Upper lobe of left lung (tissue), 4 donors: ENCODE results near the gene PLCE1.

Source experiments
- CTCF ChIP-seq, 6 experiments: fragments of 450-650 bp in 4 of 6; fragments of 200-600 bp in 2 of 6; sonication (generic) in 2 of 6; IDR thresholded peaks; one replicate each; pipeline ENCODE4 v1.5.1; 2016 to 2019; ENCODE audit warnings: antibody characterized with exemption in 6 of 6
- EP300 ChIP-seq, 4 donors: sonication (generic); formaldehyde crosslinking; IDR thresholded peaks; one replicate each; pipeline ENCODE4 v1.5.1; 2017; ENCODE audit warnings: antibody characterized with exemption in 4 of 4, control low read depth in 2 of 4
- POLR2A ChIP-seq, 4 donors: fragments of 450-650 bp; IDR thresholded peaks; one replicate each; pipeline ENCODE4 v1.5.1; 2016 to 2017; ENCODE audit warnings: antibody characterized with exemption in 4 of 4, mild to moderate bottlenecking in 2 of 4

GRCh38 chr10:93945819-93946218 lies 47.9 kb upstream of the PLCE1 start:
- no peak for TF ChIP-seq EP300 (IDR thresholded peaks at IDR 0.05)
- TF ChIP-seq POLR2A (IDR thresholded peaks at IDR 0.05), result no peak
- TF ChIP-seq CTCF (IDR thresholded peaks at IDR 0.05), result no peak
